GM13977 (cell line): ENCODE results near the gene HGFAC.

Experiments used
- DNase-seq: peaks from one replicate; pipeline ENCODE4 v3.0.0; 2012; ENCODE audit warnings: low spot score
- CTCF ChIP-seq: IDR thresholded peaks from 2 replicates; pipeline ENCODE4 v1.5.1; 2012; ENCODE audit warnings: mild to moderate bottlenecking, control low read depth; ENCODE audit not compliant: insufficient read depth; ENCODE audit errors: extremely low read depth, missing control alignments
- in situ Hi-C: fragments of 300-500 bp; cut with MboI; formaldehyde crosslinking; loops from one replicate; pipeline ENCODE4 v1.12.0; 2022; ENCODE audit warnings: low sequenced_read_pairs, low pct_unique_long_range_greater_than_20kb, mixed read lengths, inconsistent platforms; ENCODE audit not compliant: unreplicated experiment

The HGFAC gene

GRCh38 chr4:3485886-3486540, 44.2 kb downstream of the HGFAC start:
- TF ChIP-seq CTCF = no peak
- in situ Hi-C loops = no loop called here
- DNase-seq = no peak

- no peak for DNase-seq
- in situ Hi-C loops = no loop called here
- no peak for TF ChIP-seq CTCF
Measured at GRCh38 chr4:3486541-3487540, 45.1 kb downstream of the HGFAC start.

- TF ChIP-seq CTCF = no peak
Measured at GRCh38 chr4:3487861-3488260, 46.1 kb downstream of the HGFAC start.

GRCh38 chr4:3488820-3489219, 47.1 kb downstream of the HGFAC start:
- no peak for TF ChIP-seq CTCF
- DNase-seq = no peak
- in situ Hi-C loops = no loop called here

More at GRCh38 chr4:3487861-3488260, 46.1 kb downstream of the HGFAC start:
- in situ Hi-C loops = no loop called here
- no peak for DNase-seq

GRCh38 chr4:3489451-3489962, 47.7 kb downstream of the HGFAC start:
- in situ Hi-C loops = no loop called here
- TF ChIP-seq CTCF = no peak

GRCh38 chr4:3491681-3492405, 50.1 kb downstream of the HGFAC start:
- DNase-seq = no peak
- no peak for TF ChIP-seq CTCF
- in situ Hi-C loops = no loop called here

More at GRCh38 chr4:3489451-3489962, 47.7 kb downstream of the HGFAC start:
- no peak for DNase-seq
